NCI-H1694 (cell line): ENCODE data around the gene CDC25A.
"Not testable (repeated sequence)": the region's sequence is repeated elsewhere in the genome, so short reads cannot be mapped to it uniquely, and the experiment has no call there.

Source experiments
- DNase-seq: peaks from one replicate; lab custom pipeline; 2025; lab: John Stamatoyannopoulos, UW

CDC25A gene

GRCh38 chr3:48188266-48189201 lies at the start of gene CDC25A:
CDC25A (minus strand) TSS chr3:48188417; CDS start chr3:48187947, 470 bp downstream.
- peak; percentile 81 for DNase-seq

- no peak for DNase-seq
These were observed 48.3 kb upstream of the CDC25A start for GRCh38 chr3:48236531-48236930.

- no peak for DNase-seq
These were observed 45.3 kb upstream of the CDC25A start for GRCh38 chr3:48233542-48233941.

GRCh38 chr3:48232734-48233133 lies 44.5 kb upstream of the CDC25A start:
- peak; percentile 43 for DNase-seq

GRCh38 chr3:48232232-48232631 lies 44.0 kb upstream of the CDC25A start:
- no peak for DNase-seq

- no peak for DNase-seq
These were observed 38.7 kb upstream of the CDC25A start for GRCh38 chr3:48226939-48227338.

- no peak for DNase-seq
These were observed 37.4 kb upstream of the CDC25A start for GRCh38 chr3:48225587-48225986.

GRCh38 chr3:48222616-48223513 lies 34.6 kb upstream of the CDC25A start, which contains the start of gene CAMP:
CAMP (plus strand) TSS chr3:48223495; CDS start chr3:48223512, 17 bp downstream.
- no peak for DNase-seq

GRCh38 chr3:48220746-48221145 lies 32.5 kb upstream of the CDC25A start:
- DNase-seq = no peak

- DNase-seq = no peak
These were observed 31.3 kb upstream of the CDC25A start for GRCh38 chr3:48219543-48219942.

GRCh38 chr3:48218537-48218936 lies 30.3 kb upstream of the CDC25A start:
- no peak for DNase-seq

- DNase-seq = no peak
These were observed 29.2 kb upstream of the CDC25A start for GRCh38 chr3:48217449-48217848.

GRCh38 chr3:48215876-48216275 lies 27.7 kb upstream of the CDC25A start:
- DNase-seq = no peak

GRCh38 chr3:48215466-48215865 lies 27.2 kb upstream of the CDC25A start:
- DNase-seq = no peak

GRCh38 chr3:48215019-48215418 lies 26.8 kb upstream of the CDC25A start:
- no peak for DNase-seq

- no peak for DNase-seq
These were observed 26.0 kb upstream of the CDC25A start for GRCh38 chr3:48214225-48214624.

GRCh38 chr3:48211776-48212175 lies 23.6 kb upstream of the CDC25A start:
- DNase-seq = not testable (repeated sequence)

GRCh38 chr3:48210534-48210933 lies 22.3 kb upstream of the CDC25A start:
- DNase-seq = not testable (repeated sequence)

GRCh38 chr3:48209445-48209844 lies 21.2 kb upstream of the CDC25A start:
- DNase-seq = no peak

- no peak for DNase-seq
These were observed 19.9 kb upstream of the CDC25A start for GRCh38 chr3:48208076-48208475.

- no peak for DNase-seq
These were observed 14.4 kb upstream of the CDC25A start for GRCh38 chr3:48202632-48203031.

GRCh38 chr3:48199117-48199516 lies 10.9 kb upstream of the CDC25A start:
- DNase-seq = no peak

- DNase-seq = no peak
These were observed 8.4 kb upstream of the CDC25A start for GRCh38 chr3:48196611-48197010.
